ENCODE measurements around the gene PROM2. TPM values are rescaled to one million over a fixed set of nuclear protein-coding genes. Genes with fewer than 3 reads are reported as not detected.

Gene PROM2
- total RNA-seq, 1 donor from 2014 or later: 22.1 TPM

DNA sequence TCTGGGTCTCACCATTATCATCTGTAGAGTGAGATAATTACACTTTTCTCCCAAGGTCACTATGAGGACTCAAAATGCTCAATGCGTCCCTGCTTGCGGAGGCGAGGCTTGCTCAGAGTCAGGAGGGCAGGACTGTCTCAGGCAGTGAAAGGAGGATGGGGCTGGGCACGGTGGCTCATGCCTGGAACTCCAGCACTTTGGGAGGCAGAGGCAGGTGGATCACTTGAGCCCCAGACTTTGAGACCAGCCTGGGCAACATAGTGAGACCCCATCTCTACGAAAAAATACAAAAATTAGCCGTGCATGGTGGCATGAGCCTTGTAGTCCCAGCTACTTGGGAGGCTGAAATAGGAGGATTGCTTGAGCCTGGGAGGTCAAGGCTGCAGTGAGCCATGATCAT, 21.1 kb downstream of the PROM2 start:
- peaks cover 12% of the 10 kb centered on the region for H3K36me3 Mint-ChIP-seq
- no peak for DNase-seq (ENCODE audit: low spot score in 2 of 2, unreplicated experiment in 2 of 2)
- peaks cover 16% of the 10 kb centered on the region for H3K9me3 Mint-ChIP-seq
- H3K27ac Mint-ChIP-seq: no peak overlapping the region
- H3K4me3 Mint-ChIP-seq: no peak overlapping the region
- H3K4me1 Mint-ChIP-seq: peaks cover 23% of the 10 kb centered on the region
- H3K27me3 Mint-ChIP-seq (ENCODE audit: low read depth): peaks cover 8% of the 10 kb centered on the region
- TF ChIP-seq, protein P1, sequence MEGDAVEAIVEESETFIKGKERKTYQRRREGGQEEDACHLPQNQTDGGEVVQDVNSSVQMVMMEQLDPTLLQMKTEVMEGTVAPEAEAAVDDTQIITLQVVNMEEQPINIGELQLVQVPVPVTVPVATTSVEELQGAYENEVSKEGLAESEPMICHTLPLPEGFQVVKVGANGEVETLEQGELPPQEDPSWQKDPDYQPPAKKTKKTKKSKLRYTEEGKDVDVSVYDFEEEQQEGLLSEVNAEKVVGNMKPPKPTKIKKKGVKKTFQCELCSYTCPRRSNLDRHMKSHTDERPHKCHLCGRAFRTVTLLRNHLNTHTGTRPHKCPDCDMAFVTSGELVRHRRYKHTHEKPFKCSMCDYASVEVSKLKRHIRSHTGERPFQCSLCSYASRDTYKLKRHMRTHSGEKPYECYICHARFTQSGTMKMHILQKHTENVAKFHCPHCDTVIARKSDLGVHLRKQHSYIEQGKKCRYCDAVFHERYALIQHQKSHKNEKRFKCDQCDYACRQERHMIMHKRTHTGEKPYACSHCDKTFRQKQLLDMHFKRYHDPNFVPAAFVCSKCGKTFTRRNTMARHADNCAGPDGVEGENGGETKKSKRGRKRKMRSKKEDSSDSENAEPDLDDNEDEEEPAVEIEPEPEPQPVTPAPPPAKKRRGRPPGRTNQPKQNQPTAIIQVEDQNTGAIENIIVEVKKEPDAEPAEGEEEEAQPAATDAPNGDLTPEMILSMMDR (IDR thresholded peaks at IDR 0.05; ENCODE audit: unreplicated experiment): no peak

GRCh38 chr2:95296011-95296410, 21.8 kb downstream of the PROM2 start:
- Mint-ChIP-seq H3K27ac (no peak overlapping the region), H3K4me3 (no peak overlapping the region), H3K36me3 (peaks cover 7% of the 10 kb centered on the region), H3K27me3 (ENCODE audit: low read depth) (peaks cover 8% of the 10 kb centered on the region), H3K9me3 (peaks cover 11% of the 10 kb centered on the region), H3K4me1 (peaks cover 28% of the 10 kb centered on the region)
- TF ChIP-seq, protein P1 (IDR thresholded peaks at IDR 0.05; ENCODE audit: unreplicated experiment): no peak
- DNase-seq (ENCODE audit: low spot score in 2 of 2, unreplicated experiment in 2 of 2): no peak

- Mint-ChIP-seq H3K27me3 (ENCODE audit: low read depth) (peaks cover 8% of the 10 kb centered on the region), H3K36me3 (peaks cover 3% of the 10 kb centered on the region), H3K9me3 (peaks cover 5% of the 10 kb centered on the region), H3K27ac (no peak within 1 kb of the TSS), H3K4me1 (peaks cover 29% of the 10 kb centered on the region), H3K4me3 (peak within 1 kb of the TSS; percentile 54)
- TF ChIP-seq, protein P1 (IDR thresholded peaks at IDR 0.05; ENCODE audit: unreplicated experiment): no peak
- DNase-seq (ENCODE audit: low spot score in 2 of 2, unreplicated experiment in 2 of 2): no peak
Observed at GRCh38 chr2:95296880-95297487, 22.7 kb downstream of the PROM2 start, which contains the start of gene KCNIP3. KCNIP3 (plus strand) TSS chr2:95297347; CDS start chr2:95297439, 92 bp downstream.

DNA sequence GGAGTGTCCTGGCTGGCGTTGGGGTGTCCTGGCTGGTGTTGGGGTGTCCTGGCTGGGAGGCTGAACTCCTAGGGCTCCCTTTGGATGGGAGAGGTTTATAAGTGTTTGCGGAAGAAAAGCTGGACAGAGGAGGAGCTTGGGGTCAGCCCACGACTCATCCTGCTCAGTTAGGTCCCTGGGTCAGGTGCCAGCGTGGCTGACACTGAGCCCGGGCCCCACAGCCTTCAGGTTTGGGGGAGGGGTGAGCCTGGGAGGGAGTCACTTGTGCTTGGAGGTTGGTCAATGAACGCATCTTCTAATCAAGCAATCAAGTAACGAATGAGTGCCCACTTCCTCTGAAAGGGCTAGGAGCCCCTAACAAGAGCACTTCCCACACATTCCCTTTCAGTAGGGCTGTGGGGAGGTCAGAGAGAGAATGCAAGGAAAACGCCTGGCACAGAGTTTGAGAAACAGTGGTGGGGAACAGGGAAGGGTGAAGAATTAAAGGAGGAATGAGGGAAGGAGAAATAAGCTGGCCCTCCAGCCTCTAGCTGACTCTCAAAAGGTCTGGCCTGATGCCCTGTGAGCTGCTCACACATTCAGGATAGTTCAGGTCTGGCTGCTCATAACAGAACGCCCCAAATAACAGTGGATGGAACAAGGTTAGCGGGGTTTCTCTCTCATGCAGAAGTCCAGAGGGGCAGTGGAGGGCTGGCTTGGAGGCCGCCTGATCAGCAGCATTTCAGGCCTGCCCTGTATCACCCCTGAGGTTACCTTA, 23.6 kb downstream of the PROM2 start:
- no peaks in the 10 kb centered on the region for H3K9me3 Mint-ChIP-seq
- DNase-seq (ENCODE audit: low spot score in 2 of 2, unreplicated experiment in 2 of 2): no peak
- H3K4me1 Mint-ChIP-seq: peaks cover 29% of the 10 kb centered on the region
- TF ChIP-seq, protein P1 (IDR thresholded peaks at IDR 0.05; ENCODE audit: unreplicated experiment): no peak
- H3K4me3 Mint-ChIP-seq: peak overlapping the region; percentile 54
- no peaks in the 10 kb centered on the region for H3K36me3 Mint-ChIP-seq
- H3K27ac Mint-ChIP-seq: no peak overlapping the region
- H3K27me3 Mint-ChIP-seq (ENCODE audit: low read depth): peaks cover 8% of the 10 kb centered on the region

DNA sequence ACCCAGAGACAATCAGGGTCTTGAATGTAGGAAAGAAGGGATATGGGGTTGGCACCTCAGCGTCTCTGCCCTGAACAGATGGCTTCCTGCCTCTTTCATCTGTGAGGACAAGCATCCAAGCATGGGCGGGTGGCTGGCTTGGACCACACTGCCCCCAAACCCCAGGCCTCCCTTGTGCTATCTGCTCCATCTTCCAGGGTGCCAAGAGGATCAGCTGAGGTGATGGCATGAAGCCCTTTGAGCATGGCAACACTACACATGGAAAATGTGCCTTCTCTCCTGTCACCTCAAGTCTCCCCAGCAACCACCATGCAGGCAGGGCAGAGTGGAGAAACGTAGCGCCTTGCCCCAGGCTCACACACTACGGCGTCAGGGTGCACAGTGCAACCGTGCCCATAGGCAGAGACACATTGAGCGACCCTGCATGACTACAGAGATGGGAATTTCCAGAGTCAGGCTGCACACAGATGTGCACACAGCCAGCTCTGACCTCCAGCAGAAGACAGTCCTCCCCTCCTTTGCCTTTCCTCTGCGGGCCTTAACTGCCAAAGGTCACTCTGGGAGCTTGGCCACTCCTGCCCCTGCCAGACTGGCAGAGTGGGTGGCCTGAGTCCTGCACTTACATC, 24.4 kb downstream of the PROM2 start:
- DNase-seq (ENCODE audit: low spot score in 2 of 2, unreplicated experiment in 2 of 2): no peak
- Mint-ChIP-seq H3K36me3 (no peaks in the 10 kb centered on the region), H3K9me3 (no peaks in the 10 kb centered on the region), H3K4me3 (no peak overlapping the region), H3K27ac (no peak overlapping the region), H3K27me3 (ENCODE audit: low read depth) (peaks cover 8% of the 10 kb centered on the region), H3K4me1 (peaks cover 29% of the 10 kb centered on the region)
- TF ChIP-seq, protein P1 (IDR thresholded peaks at IDR 0.05; ENCODE audit: unreplicated experiment): no peak
